ENCODE results near the gene MARCHF10. TPM values are rescaled to one million over a fixed set of nuclear protein-coding genes. Genes with fewer than 3 reads are reported as not detected.

MARCHF10 gene
- total RNA-seq, 1 experiment from 2014 or later = not detected

- ATAC-seq = no peak
- Histone ChIP-seq H3K4me1 (ENCODE audit: insufficient read depth, low read length) (peaks cover 6% of the 10 kb centered on the region), H3K4me2 (ENCODE audit: low read length) (no peak overlapping the region), H4K20me1 (ENCODE audit: low read length) (no peaks in the 10 kb centered on the region), H3F3A (ENCODE audit: low read length, unreplicated experiment) (no peaks in the 10 kb centered on the region), H3K27me3 (ENCODE audit: low read length) (no peaks in the 10 kb centered on the region), H3K9ac (ENCODE audit: low read length) (no peak overlapping the region), H3K36me3 (ENCODE audit: low read depth, low read length) (no peaks in the 10 kb centered on the region), H3K9me3 (ENCODE audit: low read length) (no peaks in the 10 kb centered on the region), H3K9me2 (replicated peaks; ENCODE audit: low read length) (no peaks in the 10 kb centered on the region), H2AFZ (ENCODE audit: low read length) (no peak overlapping the region), H3K79me2 (ENCODE audit: low read length) (no peaks in the 10 kb centered on the region), H3K27ac (ENCODE audit: low read length) (no peak overlapping the region), H3K4me3 (ENCODE audit: low read length) (no peak overlapping the region)
- POLR2A ChIA-PET (ENCODE audit: unreplicated experiment) = no interaction called here
- no TSS peak for BruUV-seq (replicated peaks)
- intact Hi-C loops (cut with micrococcal nuclease) = loop anchor here (10.0 kb wide), 1 partner anchor 410 kb away; no protein-coding TSS in a partner anchor
- DNase-seq = no peak
- TF ChIP-seq CTCF (conservative IDR thresholded peaks at IDR 0.05; ENCODE audit: low read depth, low read length) (no peak), EZH2phosphoT487 (IDR thresholded peaks at IDR 0.05; ENCODE audit: borderline replicate concordance, low read length) (no peak), EZH2 (IDR thresholded peaks at IDR 0.05; ENCODE audit: low read length, unreplicated experiment) (no peak)
- CTCF ChIA-PET = no interaction called here
Measured at GRCh38 chr17:62675260-62675659, 132.9 kb downstream of the MARCHF10 start.

DNA sequence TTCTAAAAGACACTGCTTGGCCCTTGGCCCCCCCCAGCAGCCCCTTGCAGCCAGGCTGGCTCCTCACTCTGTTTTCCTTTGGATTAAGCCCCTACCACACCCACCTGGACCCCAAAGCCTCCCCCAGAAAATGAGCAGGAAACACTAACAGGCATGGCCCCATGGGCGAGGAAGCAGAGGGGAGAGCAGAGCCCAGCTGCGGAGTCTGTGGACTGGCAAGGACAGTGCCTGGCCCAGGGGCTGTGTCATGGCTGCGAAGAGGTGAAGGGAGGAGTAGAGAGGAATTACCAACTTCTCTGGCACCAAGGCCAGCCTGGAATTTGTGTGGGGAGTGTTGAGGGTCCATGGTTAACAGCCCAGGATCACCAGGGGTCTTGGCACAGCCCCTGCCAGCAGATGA lies 133.3 kb downstream of the MARCHF10 start:
- intact Hi-C loops (cut with micrococcal nuclease) = loop anchor here (10.0 kb wide), 1 partner anchor 410 kb away; no protein-coding TSS in a partner anchor
- H3K9me2 ChIP-seq (replicated peaks; ENCODE audit: low read length) = no peaks in the 10 kb centered on the region
- H2AFZ ChIP-seq (ENCODE audit: low read length) = no peak overlapping the region
- H4K20me1 ChIP-seq (ENCODE audit: low read length) = no peaks in the 10 kb centered on the region
- no peaks in the 10 kb centered on the region for H3K27me3 ChIP-seq (ENCODE audit: low read length)
- no TSS peak for BruUV-seq (replicated peaks)
- no peak overlapping the region for H3K4me2 ChIP-seq (ENCODE audit: low read length)
- H3F3A ChIP-seq (ENCODE audit: low read length, unreplicated experiment) = no peaks in the 10 kb centered on the region
- no peak overlapping the region for H3K27ac ChIP-seq (ENCODE audit: low read length)
- H3K4me1 ChIP-seq (ENCODE audit: insufficient read depth, low read length) = peaks cover 6% of the 10 kb centered on the region
- H3K9ac ChIP-seq (ENCODE audit: low read length) = no peak overlapping the region
- ATAC-seq (no peak), DNase-seq (no peak)
- ChIA-PET POLR2A (ENCODE audit: unreplicated experiment) (no interaction called here), CTCF (no interaction called here)
- no peaks in the 10 kb centered on the region for H3K36me3 ChIP-seq (ENCODE audit: low read depth, low read length)
- no peak overlapping the region for H3K4me3 ChIP-seq (ENCODE audit: low read length)
- no peaks in the 10 kb centered on the region for H3K79me2 ChIP-seq (ENCODE audit: low read length)
- H3K9me3 ChIP-seq (ENCODE audit: low read length) = no peaks in the 10 kb centered on the region
- no peak for TF ChIP-seq EZH2phosphoT487 (IDR thresholded peaks at IDR 0.05; ENCODE audit: borderline replicate concordance, low read length)
- no peak for TF ChIP-seq CTCF (conservative IDR thresholded peaks at IDR 0.05; ENCODE audit: low read depth, low read length)
- no peak for TF ChIP-seq EZH2 (IDR thresholded peaks at IDR 0.05; ENCODE audit: low read length, unreplicated experiment)

DNA sequence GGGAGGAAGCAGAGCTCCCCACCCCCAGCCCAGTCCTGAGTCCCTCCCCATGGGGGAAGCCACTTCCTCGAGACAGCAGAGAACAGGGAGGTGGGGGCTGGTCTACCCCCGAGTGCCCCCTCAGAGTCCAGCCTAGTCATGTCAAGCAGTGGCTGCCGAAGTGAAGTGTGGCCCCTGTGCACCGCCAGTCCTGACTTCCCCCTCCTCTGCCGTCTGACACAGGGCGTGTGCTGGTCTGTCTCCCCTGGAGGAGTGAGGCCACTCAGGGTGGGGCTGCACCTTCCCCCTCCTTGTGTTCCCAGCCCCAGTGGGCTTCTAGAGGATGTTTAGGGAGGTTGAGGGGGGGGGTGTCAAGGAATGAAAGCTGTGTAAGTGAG lies 133.8 kb downstream of the MARCHF10 start:
- ATAC-seq = no peak
- ChIA-PET CTCF (no interaction called here), POLR2A (ENCODE audit: unreplicated experiment) (no interaction called here)
- H3K27me3 ChIP-seq (ENCODE audit: low read length) = no peaks in the 10 kb centered on the region
- no peak overlapping the region for H2AFZ ChIP-seq (ENCODE audit: low read length)
- no TSS peak for BruUV-seq (replicated peaks)
- H4K20me1 ChIP-seq (ENCODE audit: low read length) = no peaks in the 10 kb centered on the region
- intact Hi-C loops (cut with micrococcal nuclease) = loop anchor here (10.0 kb wide), 1 partner anchor 410 kb away; no protein-coding TSS in a partner anchor
- no peaks in the 10 kb centered on the region for H3K9me2 ChIP-seq (replicated peaks; ENCODE audit: low read length)
- H3K9me3 ChIP-seq (ENCODE audit: low read length) = no peaks in the 10 kb centered on the region
- H3K79me2 ChIP-seq (ENCODE audit: low read length) = no peaks in the 10 kb centered on the region
- peaks cover 6% of the 10 kb centered on the region for H3K4me1 ChIP-seq (ENCODE audit: insufficient read depth, low read length)
- no peak overlapping the region for H3K27ac ChIP-seq (ENCODE audit: low read length)
- no peaks in the 10 kb centered on the region for H3K36me3 ChIP-seq (ENCODE audit: low read depth, low read length)
- no peak overlapping the region for H3K4me3 ChIP-seq (ENCODE audit: low read length)
- H3K4me2 ChIP-seq (ENCODE audit: low read length) = no peak overlapping the region
- no peak overlapping the region for H3K9ac ChIP-seq (ENCODE audit: low read length)
- DNase-seq = no peak
- no peak for TF ChIP-seq EZH2 (IDR thresholded peaks at IDR 0.05; ENCODE audit: low read length, unreplicated experiment)
- no peak for TF ChIP-seq CTCF (conservative IDR thresholded peaks at IDR 0.05; ENCODE audit: low read depth, low read length)
- TF ChIP-seq EZH2phosphoT487 (IDR thresholded peaks at IDR 0.05; ENCODE audit: borderline replicate concordance, low read length) = no peak
- no peaks in the 10 kb centered on the region for H3F3A ChIP-seq (ENCODE audit: low read length, unreplicated experiment)

Data from PC-3 (cell line).